HG02798 (cell line): ENCODE measurements around the gene RIIAD1.
A peak's percentile ranks its signal among the peaks of the same experiment; 100 is the strongest.
"Not testable (repeated sequence)": the region's sequence is repeated elsewhere in the genome, so short reads cannot be mapped to it uniquely, and the experiment has no call there.

Experiments
- ATAC-seq: cut with Tn5 transposase; IDR thresholded peaks from one replicate; pipeline ENCODE4 v1.9.1; 2021; ENCODE audit warnings: mild to moderate bottlenecking; ENCODE audit not compliant: unreplicated experiment, poor library complexity

Gene RIIAD1, protein sequence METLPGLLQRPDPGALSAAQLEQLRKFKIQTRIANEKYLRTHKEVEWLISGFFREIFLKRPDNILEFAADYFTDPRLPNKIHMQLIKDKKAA

DNA sequence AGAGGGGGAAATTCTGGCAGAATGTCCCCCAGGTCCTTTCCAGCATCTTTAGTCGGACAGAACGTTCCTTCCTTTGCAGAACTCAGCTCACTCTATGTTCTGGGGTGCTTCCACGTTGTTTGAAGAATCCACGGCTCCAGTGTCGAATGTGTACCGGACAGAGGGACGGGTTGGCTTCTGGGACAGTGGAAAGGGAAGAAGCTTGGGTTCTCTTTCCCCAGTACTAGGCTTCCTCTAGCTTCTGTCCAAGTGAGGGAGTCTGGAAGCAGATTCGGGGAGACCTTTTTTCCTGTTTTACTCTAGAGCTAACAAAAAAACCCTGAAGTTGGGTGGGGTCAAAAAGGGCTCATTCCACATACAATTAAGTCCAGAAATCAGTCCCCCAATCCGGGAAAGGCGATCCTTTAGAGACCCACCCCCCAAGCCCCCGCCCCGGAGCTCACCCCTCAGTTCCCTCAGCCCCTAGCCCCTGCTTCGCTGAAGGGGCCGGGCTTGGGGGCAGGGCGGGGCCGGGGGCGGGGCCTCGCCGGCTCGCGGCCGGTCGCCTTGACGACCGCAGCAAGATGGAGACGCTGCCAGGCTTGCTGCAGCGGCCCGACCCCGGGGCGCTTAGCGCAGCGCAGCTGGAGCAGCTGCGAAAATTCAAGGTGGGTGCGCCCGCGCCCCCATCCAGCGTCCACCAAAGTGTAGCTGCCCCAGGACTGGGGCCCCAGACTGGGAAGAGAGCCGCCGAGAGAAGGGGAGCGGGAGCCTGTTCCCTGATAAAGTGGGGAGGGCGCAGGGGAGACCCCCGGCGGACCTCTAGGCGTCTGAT is at the start of gene RIIAD1:
Gene RIIAD1, plus strand, starts transcription at position 549 of the 814 bp plus-strand sequence. Its CDS starts 15 bp downstream, at position 564.
- peak; percentile 73 for ATAC-seq

DNA sequence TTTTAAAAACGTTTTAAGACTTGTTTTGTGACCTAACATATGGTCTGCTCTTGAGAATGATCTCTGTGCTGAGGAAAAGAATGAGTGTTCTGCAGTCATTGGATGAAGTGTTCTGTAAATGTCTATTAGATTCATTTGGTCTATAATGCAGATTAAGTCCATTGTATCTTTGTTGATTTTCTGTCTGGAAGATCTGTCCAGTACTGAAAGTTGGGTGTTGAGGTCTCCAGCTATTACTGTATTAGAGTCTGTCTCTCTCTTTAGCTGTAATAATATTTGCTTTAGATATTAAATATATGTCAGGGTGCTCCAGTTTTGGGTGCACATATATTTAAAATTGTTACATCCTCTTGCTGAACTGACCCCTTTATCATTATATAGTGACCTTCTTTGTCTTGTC is 47.9 kb upstream of the RIIAD1 start:
- ATAC-seq, result no peak

DNA sequence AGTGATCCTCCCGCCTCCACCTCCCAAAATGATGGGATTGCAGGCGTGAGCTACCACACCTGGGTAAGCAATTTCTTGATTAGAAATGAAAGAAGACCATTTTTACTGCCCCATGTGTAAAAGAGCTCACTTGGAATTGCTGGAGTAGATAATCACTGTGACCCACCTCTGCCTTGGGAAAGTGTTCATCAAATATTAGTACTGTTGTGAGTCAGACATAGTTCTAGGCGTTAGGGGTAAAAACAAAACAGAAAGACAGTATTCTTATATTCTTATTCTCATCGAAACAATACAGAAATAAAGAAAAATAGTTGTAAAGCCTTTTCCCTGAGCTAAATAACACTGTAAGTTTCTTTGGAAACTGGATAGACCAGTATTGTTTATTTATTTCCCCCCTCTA is 40.9 kb upstream of the RIIAD1 start:
- no peak for ATAC-seq

DNA sequence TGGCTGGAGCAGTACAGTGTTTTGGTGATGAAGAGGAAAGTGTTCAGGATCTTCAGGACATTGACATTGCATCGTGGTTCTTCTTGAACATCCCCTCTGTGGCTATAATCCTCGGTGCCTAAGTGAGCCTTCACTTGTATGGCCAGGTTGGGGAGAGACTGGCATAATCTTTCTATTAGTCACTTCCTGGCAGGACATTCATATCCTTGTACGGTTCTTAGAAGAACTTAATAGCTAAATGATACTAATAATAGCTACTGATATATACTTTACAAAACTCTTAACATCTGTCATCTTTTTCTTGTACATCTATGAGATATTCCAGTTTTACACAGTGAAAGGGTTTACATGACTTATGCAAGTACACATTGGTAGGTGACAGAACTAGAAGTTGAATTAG is 40.5 kb upstream of the RIIAD1 start:
- ATAC-seq, result no peak

DNA sequence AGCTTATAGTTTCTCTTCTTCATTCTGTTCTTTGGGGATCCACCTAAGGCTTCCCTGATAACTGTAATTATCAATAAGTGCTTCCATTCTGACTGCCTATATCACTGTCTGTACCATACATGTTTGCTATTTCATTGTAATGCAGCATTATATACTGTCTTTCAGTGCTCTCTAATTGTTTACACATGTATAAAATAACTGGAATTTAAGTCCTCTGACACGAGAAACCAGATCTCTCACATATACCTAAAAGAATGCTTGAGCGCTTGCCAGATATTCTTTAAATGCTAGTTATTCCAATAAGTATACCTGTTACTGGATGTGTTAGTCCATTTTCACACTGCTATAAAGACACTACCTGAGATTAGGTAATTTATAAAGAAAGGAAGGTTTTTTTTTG is 39.4 kb upstream of the RIIAD1 start:
- ATAC-seq, result no peak

DNA sequence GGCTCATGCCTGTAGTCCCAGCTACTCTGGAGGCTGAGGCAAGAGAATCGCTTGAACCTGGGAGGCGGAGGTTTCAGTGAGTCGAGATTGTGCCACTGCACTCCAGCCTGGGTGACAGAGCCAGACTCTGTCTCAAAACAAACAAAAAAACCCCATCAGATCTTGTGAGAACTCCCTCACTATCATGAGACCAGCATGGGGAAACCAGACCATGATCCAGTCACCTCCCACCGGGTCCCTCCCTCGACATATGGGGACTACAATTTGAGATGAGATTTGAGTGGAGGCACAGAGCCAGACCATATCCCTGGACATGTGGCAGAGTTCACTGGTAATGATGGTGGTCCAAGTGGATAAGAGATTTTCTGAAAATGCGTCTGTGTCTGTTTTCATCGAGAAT is 38.4 kb upstream of the RIIAD1 start:
- ATAC-seq, result not testable (repeated sequence)

DNA sequence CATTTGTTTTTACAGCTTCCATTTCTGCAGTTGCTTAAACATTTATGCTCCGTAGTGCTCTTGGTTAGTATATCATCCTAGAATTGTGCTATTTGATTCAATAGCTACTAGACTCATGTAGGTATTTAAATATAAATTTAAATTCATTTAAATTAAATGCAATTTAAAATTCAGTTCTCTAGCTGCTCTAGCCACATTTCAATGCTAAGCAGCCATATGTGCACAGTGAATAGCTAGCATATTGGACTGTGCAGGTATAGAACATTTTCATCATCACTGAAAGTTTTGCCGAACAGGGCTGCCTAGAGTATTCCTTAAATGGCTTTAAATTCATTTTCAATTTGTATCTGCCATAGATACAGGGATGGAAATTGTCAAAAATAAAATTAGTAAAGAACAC is 37.2 kb upstream of the RIIAD1 start:
- no peak for ATAC-seq

DNA sequence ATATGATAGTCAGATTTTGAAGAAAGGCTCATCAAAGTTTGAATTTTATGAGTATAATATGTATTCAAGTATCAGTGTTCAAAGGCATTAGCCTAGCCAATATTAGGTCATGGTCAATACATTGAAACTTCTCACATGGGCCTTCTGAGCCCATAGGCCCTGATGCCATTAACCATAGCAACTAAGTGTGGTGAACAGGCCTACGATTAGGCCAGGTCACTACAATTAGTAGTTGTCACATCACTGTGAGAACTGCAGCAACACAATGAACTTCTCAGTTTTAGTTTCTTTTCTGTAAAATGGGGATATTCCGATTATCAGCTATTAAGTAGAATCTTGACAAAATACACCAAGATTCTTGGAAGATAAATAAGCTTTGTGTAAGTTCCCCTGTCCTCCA is 34.8 kb upstream of the RIIAD1 start:
- ATAC-seq, result no peak

DNA sequence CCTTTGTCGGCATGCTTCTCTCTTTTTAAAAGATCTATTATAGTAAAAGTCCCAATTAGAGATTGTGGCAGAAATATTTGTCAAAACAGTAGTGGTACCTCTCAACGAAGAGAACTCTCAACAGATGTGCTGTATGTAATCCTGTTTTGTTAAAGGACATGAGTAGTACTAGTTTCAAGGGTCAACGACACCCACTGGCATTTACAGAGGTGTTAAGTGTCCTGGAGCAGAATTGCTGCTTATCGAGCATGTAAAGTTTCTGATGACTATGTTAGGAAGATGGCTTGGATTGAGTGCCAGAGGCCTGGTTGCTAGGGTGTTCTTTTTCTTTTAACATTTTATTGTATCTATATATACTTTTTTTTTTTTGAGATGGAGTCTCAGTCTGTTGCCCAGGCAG is 31.8 kb upstream of the RIIAD1 start:
- no peak for ATAC-seq

DNA sequence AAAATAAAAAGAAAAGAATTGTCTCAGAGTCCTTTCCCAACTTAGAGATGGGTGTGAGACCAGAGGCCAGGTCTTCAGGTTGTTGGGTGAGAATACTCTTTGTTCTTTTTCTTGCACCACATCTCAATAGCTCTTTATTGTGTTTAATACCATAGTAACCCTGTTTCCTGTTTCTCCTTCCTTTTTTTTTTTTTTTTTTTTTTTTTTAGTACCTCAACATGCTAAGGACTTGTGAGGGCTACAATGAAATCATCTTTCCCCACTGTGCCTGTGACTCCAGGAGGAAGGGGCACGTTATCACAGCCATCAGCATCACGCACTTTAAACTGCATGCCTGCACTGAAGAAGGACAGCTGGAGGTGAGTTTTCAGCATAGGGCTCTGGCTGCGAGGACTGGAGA is 29.1 kb upstream of the RIIAD1 start:
- ATAC-seq, result no peak

DNA sequence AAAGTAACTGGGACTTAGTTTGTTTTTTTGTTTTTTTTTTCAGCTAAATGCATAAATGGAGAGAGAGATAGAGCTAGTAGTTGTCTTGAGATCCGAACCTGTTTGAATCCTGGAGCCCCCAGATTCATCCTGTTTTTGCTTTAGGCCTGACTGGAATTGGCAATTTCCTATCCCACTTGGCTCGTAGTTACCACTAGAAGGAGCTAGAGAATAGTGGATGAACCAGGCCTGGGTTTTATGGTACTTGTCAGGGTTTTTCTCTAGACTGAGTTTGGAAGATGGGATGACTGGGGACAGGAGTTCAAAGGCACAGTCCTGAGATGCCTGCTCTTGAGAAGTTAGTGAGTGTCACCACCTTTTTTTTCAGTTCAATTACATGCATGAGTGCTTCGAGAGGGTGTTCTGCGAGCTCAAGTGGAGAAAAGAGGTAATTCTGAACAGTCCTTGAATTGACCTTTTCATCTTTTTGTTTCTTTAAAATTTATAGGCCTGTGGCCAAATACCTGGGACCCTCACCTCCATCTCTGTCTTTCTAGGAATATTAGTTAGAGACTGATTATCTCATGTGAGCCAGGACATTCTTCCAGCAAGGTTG is 28.2 kb upstream of the RIIAD1 start:
- no peak for ATAC-seq

DNA sequence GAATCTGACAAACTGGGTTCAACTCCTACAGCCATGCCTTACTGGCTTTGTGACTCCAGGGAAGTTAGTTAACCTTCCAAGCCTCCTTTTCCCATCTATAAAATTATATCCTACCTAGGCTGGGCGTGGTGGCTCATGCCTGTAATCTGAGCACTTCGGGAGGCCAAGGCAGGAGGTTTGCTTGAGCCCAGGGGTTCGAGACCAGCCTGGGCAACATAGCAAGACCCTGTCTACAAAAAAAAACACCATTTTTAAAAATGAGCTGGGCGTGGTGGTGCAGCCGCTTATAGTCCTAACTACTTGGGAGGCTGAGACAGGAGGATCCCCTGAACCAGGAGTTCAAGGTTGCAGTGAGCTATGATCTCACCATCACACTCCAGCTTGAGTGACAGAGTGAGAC is 19.8 kb upstream of the RIIAD1 start:
- ATAC-seq, result no peak

DNA sequence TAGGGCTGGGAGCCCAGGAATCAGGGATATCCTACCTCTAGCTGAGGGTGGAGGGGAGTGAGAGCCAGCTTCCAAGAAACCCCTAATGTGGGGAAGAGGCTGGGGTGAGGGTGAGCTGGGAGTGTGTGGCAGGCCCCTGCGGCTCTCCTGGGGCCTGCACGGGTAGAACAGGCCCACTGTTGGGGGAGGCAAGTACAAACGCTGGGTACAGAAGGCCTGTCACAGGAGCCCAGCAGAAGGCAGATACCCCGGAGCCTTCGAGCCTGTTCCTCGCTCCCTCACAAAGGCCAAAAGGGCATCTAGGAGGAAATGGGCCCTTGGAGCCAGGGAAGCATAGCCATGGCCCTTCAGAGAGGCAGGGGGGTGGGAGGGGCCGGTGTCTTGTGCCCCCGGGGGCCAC is 18.4 kb upstream of the RIIAD1 start:
- ATAC-seq, result no peak

DNA sequence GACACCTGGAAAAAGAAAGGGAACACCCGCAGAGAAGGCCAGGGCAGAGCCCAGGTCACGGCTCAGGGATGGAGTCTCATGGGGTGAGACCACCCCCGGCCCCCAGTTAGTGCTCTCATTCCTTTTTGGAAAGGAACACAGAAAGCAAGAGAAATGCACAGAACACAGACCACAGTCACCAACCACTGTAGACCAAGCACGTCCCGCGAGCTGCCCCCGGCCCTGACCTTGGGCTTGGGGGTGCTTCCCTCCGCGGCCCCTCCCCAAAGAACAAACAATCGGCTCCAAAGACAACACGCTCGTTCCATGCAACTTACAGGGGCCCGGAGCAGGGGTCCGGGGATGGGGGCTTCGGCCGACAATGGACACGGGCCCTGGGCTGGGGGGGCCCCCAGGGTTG is 17.5 kb upstream of the RIIAD1 start:
- ATAC-seq, result no peak

DNA sequence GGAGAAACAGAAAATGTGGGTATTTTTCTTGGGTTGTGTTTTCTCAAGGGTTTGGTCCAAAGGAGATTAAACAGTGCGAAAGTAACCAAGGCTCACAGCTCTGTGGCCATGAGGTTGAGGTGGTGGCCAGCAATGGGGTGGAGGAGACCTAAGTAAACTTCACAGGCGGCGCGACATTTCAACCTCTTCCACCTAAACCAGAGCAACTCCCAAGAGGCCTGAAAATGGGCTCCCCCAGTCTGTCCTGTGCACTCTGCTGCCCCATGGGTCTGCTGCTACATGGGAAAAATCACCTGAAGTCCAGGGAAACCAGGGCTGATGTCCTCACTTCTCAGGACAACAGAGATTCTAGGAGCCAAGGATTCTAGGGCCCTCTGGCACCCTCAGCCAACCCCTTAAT is 17.1 kb upstream of the RIIAD1 start:
- ATAC-seq, result no peak

DNA sequence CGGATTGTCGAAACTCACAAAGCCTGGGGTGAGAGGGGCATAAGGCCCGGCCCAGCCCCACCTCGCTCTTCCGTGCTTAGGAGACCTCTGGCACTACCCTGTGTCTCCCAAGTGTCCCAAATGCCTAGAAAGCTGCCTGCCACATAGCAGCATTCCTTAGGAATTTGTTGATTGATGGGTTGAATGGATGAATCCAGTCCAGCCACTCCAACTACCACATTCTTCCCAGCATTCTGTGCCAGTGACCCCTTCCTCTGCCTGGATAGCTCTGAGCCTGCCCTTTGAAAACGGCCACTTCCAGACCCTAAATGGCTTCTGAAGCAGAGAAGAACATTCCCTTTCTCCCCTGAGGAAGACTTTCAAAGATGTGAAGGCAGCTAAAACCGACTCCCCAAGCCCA is 16.2 kb upstream of the RIIAD1 start:
- no peak for ATAC-seq

DNA sequence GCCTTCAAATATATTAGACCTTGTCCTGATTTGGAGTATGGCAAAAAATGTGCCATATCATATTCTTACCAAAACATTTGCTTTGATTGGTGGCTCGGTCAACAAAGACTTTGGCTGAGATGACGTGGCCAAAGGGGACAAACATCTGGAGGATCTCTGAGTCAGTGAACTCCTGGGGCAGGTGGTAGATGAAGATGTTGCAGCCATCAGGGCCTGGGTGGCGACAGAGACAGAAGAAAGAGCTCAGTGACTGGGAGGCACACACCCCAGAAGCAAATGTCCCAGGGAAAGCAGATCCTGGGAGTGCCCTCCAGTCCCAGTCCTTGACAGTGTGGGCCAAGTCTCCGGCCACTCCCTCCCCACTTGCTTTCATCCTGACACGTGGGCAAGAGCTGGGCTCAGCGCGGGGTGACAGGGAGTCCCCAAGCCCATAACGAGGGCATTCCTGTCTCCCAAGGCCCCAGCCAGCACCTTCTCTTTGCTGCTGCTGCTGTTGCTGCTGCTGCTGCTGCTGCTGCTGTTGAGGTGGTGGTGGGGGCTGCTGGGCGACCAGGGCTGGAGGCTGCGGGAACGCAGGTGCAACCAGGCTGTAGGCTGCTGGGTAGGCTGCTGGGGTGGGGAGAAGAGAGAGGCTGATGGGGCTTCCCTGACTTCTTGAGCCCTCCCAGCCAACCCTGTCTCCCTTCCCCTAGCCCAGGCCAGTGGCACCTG is 15.4 kb upstream of the RIIAD1 start:
- no peak for ATAC-seq

DNA sequence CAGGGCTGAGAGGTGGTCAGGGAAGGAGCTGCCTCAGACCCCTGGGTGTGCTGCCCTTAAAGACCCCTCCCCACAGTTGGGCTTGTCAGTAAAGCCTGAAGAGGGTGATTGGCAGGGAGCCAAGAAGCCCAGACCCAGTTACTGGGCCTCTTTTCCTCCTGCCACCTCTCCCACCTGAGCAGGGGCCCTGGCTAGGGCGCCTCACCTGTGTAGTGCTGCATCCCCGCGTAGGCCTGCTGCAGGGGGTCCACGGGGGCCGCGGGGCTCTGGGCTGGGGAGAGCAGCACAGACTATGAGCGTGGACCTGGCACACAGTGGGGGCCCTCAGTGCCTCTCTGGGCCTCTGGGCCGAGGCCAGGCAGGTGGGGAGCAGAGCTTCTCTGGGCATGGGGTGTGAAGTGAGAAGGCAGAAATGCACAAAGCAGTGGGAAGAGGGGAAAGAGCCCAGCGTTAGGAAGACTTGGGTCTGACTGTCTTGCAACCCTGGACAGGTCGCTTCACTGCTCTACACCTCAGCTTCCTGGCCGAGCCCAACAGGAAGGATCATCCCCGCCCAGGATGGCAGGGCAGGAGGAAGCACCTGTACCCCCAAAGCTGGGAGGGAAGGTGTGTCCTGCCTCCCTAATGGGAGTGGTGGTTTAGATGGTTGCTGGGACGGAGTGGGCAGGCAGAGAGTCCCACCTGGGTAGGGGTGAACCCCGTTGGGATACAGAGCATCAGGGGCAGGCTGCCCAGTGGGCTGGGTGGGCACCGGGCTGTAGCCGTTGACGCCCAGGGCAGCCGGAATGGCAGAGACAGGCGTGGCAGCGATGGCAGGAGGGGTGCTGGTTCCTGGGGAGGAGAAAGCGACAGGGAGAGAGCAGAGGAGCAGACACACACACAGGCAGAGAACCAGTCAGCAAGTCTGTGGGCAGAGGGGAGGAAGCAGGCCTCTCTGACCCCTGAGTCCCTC is 14.6 kb upstream of the RIIAD1 start:
- ATAC-seq, result no peak

DNA sequence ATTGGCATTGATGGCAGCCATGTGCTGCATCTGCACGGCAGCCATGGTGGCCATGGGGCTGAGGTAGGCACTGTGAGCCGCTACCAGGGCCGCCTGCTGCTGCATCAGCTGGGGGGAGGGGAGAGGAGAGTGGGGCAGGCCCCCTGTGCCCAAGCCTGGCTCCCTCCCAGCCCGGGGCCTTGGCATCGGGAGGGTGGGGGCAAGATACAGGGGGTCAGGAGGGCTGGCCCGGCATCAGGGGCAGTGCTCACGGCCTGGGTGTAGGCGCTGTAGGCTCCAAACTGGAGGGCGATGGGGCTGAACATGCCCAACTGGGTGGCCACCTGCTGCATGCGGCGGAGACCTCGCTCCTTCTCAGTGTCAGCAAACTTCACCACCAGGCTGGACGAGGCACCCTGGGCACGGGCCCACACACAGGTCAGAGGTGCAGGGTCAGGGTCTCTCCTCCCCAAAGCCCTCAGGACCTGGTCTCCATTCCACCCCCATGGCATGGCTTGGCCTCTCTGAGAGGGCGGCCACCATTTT is 13.7 kb upstream of the RIIAD1 start:
- no peak for ATAC-seq

DNA sequence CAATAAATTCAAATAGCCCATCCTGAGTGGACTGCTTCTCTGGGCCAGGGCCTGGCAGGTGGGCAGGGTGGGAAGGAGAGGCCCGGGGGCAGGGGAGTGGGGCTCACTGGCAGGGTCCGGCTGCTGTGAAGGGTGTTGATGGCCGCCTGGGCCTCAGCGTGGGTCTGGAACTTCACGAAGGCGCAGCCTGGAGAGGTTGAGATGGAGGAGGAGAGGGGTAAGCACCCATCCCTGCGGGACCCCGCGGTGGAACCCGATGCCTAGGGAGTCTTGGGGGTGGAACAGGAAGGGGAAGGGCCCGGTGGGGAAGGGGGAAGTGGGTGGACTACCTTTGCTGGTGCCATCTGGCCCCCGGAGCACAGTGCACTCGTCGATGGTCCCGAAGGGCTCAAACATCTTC is 12.4 kb upstream of the RIIAD1 start:
- no peak for ATAC-seq
